ENCODE data around the gene C19orf33. TPM values are rescaled to one million over a fixed set of nuclear protein-coding genes. Genes with fewer than 3 reads are reported as not detected.

The C19orf33 gene
- total RNA-seq, 1 experiment from 2014 or later = not detected

DNA sequence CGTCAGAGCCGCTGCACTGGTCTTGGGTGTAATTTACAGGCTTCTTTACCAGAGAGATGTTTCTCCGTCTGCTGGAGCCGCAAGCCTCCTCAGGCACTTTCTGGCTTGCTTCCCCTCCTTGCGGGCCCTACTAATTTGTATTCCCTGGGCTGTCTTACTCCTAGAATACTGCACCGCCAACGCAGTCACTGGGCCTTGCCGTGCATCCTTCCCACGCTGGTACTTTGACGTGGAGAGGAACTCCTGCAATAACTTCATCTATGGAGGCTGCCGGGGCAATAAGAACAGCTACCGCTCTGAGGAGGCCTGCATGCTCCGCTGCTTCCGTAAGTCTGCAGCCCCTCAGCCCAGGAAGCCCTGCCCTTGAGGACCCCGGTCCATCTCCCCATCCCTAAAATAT is 14.1 kb upstream of the C19orf33 start:
- Histone ChIP-seq H3K4me1 (ENCODE audit: insufficient read depth, low read length, poor library complexity, severe bottlenecking) (no peaks in the 10 kb centered on the region), H3K27ac (ENCODE audit: low read depth, low read length, poor library complexity, severe bottlenecking) (no peak overlapping the region), H3K36me3 (ENCODE audit: insufficient read depth, low read length, poor library complexity, severe bottlenecking) (no peaks in the 10 kb centered on the region), H3K9me3 (ENCODE audit: low read depth, low read length, poor library complexity, severe bottlenecking) (no peaks in the 10 kb centered on the region), H3K4me3 (ENCODE audit: low read depth, low read length, poor library complexity, severe bottlenecking) (no peak overlapping the region), H3K27me3 (replicated peaks; ENCODE audit: insufficient read depth, low read depth, low read length, poor library complexity) (no peaks in the 10 kb centered on the region)
- DNase-seq (ENCODE audit: low spot score) = no peak
- no peak for TF ChIP-seq EZH2 (IDR thresholded peaks at IDR 0.05; ENCODE audit: borderline replicate concordance, low read depth, low read length, poor library complexity, severe bottlenecking)
- TF ChIP-seq, protein P1, sequence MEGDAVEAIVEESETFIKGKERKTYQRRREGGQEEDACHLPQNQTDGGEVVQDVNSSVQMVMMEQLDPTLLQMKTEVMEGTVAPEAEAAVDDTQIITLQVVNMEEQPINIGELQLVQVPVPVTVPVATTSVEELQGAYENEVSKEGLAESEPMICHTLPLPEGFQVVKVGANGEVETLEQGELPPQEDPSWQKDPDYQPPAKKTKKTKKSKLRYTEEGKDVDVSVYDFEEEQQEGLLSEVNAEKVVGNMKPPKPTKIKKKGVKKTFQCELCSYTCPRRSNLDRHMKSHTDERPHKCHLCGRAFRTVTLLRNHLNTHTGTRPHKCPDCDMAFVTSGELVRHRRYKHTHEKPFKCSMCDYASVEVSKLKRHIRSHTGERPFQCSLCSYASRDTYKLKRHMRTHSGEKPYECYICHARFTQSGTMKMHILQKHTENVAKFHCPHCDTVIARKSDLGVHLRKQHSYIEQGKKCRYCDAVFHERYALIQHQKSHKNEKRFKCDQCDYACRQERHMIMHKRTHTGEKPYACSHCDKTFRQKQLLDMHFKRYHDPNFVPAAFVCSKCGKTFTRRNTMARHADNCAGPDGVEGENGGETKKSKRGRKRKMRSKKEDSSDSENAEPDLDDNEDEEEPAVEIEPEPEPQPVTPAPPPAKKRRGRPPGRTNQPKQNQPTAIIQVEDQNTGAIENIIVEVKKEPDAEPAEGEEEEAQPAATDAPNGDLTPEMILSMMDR (conservative IDR thresholded peaks at IDR 0.05; ENCODE audit: low read depth, low read length) = no peak
- ChIA-PET POLR2A (ENCODE audit: low non-redundant PET) (no interaction called here), CTCF (no interaction called here)
- no TSS peak for BruUV-seq (replicated peaks)
- intact Hi-C loops (cut with micrococcal nuclease; ENCODE audit: unreplicated experiment) = no loop called here

GRCh38 chr19:38290631-38291147 is 13.4 kb upstream of the C19orf33 start:
- Histone ChIP-seq H3K9me3 (ENCODE audit: low read depth, low read length, poor library complexity, severe bottlenecking) (no peaks in the 10 kb centered on the region), H3K4me1 (ENCODE audit: insufficient read depth, low read length, poor library complexity, severe bottlenecking) (no peaks in the 10 kb centered on the region), H3K27ac (ENCODE audit: low read depth, low read length, poor library complexity, severe bottlenecking) (no peak overlapping the region), H3K4me3 (ENCODE audit: low read depth, low read length, poor library complexity, severe bottlenecking) (no peak overlapping the region), H3K36me3 (ENCODE audit: insufficient read depth, low read length, poor library complexity, severe bottlenecking) (no peaks in the 10 kb centered on the region), H3K27me3 (replicated peaks; ENCODE audit: insufficient read depth, low read depth, low read length, poor library complexity) (no peaks in the 10 kb centered on the region)
- intact Hi-C loops (cut with micrococcal nuclease; ENCODE audit: unreplicated experiment) = no loop called here
- ChIA-PET CTCF (no interaction called here), POLR2A (ENCODE audit: low non-redundant PET) (no interaction called here)
- BruUV-seq (replicated peaks) = no TSS peak
- TF ChIP-seq, protein P1 (conservative IDR thresholded peaks at IDR 0.05; ENCODE audit: low read depth, low read length) = no peak
- no peak for TF ChIP-seq EZH2 (IDR thresholded peaks at IDR 0.05; ENCODE audit: borderline replicate concordance, low read depth, low read length, poor library complexity, severe bottlenecking)
- no peak for DNase-seq (ENCODE audit: low spot score)

DNA sequence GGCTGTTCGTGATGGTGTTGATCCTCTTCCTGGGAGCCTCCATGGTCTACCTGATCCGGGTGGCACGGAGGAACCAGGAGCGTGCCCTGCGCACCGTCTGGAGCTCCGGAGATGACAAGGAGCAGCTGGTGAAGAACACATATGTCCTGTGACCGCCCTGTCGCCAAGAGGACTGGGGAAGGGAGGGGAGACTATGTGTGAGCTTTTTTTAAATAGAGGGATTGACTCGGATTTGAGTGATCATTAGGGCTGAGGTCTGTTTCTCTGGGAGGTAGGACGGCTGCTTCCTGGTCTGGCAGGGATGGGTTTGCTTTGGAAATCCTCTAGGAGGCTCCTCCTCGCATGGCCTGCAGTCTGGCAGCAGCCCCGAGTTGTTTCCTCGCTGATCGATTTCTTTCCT is 12.2 kb upstream of the C19orf33 start:
- H3K4me3 ChIP-seq (ENCODE audit: low read depth, low read length, poor library complexity, severe bottlenecking) = no peak overlapping the region
- CTCF ChIA-PET = no interaction called here
- H3K27me3 ChIP-seq (replicated peaks; ENCODE audit: insufficient read depth, low read depth, low read length, poor library complexity) = no peaks in the 10 kb centered on the region
- no peak overlapping the region for H3K27ac ChIP-seq (ENCODE audit: low read depth, low read length, poor library complexity, severe bottlenecking)
- no peaks in the 10 kb centered on the region for H3K9me3 ChIP-seq (ENCODE audit: low read depth, low read length, poor library complexity, severe bottlenecking)
- TF ChIP-seq, protein P1 (conservative IDR thresholded peaks at IDR 0.05; ENCODE audit: low read depth, low read length) = no peak
- no peak for TF ChIP-seq EZH2 (IDR thresholded peaks at IDR 0.05; ENCODE audit: borderline replicate concordance, low read depth, low read length, poor library complexity, severe bottlenecking)
- intact Hi-C loops (cut with micrococcal nuclease; ENCODE audit: unreplicated experiment) = no loop called here
- no peaks in the 10 kb centered on the region for H3K4me1 ChIP-seq (ENCODE audit: insufficient read depth, low read length, poor library complexity, severe bottlenecking)
- POLR2A ChIA-PET (ENCODE audit: low non-redundant PET) = no interaction called here
- no TSS peak for BruUV-seq (replicated peaks)
- H3K36me3 ChIP-seq (ENCODE audit: insufficient read depth, low read length, poor library complexity, severe bottlenecking) = no peaks in the 10 kb centered on the region
- no peak for DNase-seq (ENCODE audit: low spot score)

Measured in A673 (cell line).